Ishikawa (cell line): ENCODE measurements around the gene MAPK1.

Experiments used
- CREB1 ChIP-seq: IDR thresholded peaks from 2 replicates; pipeline ENCODE4 v1.6.1; 2012; ENCODE audit warnings: low read depth
- EGR1 ChIP-seq: IDR thresholded peaks from 2 replicates; pipeline ENCODE4 v1.6.1; 2012
- EP300 ChIP-seq: IDR thresholded peaks from 2 replicates; pipeline ENCODE4 v1.6.1; 2012; ENCODE audit warnings: borderline replicate concordance
- FOXM1 ChIP-seq: IDR thresholded peaks from 2 replicates; pipeline ENCODE4 v1.6.1; 2012; ENCODE audit warnings: low read depth, borderline replicate concordance
- RAD21 ChIP-seq: IDR thresholded peaks from 2 replicates; pipeline ENCODE4 v1.6.1; 2012; ENCODE audit warnings: low read depth
- REST ChIP-seq: IDR thresholded peaks from 2 replicates; pipeline ENCODE4 v1.6.1; 2012; ENCODE audit warnings: low read depth, mild to moderate bottlenecking
- TAF1 ChIP-seq: IDR thresholded peaks from 2 replicates; pipeline ENCODE4 v1.6.1; 2012; ENCODE audit warnings: low read depth, mild to moderate bottlenecking
- TCF12 ChIP-seq: IDR thresholded peaks from 2 replicates; pipeline ENCODE4 v1.6.1; 2012; ENCODE audit warnings: low read depth
- ZBTB7A ChIP-seq: IDR thresholded peaks from 2 replicates; pipeline ENCODE4 v1.6.1; 2012; ENCODE audit warnings: low read depth
- TF ChIP-seq, protein P1 (sequence below): IDR thresholded peaks from 2 replicates; pipeline ENCODE4 v1.6.1; 2012
- TF ChIP-seq, protein P2 (sequence below): IDR thresholded peaks from 2 replicates; pipeline ENCODE4 v1.6.1; 2012

- no peak for TF ChIP-seq CREB1
- TF ChIP-seq REST = no peak
- no peak for TF ChIP-seq TAF1
- no peak for TF ChIP-seq RAD21
- no peak for TF ChIP-seq EGR1
- no peak for TF ChIP-seq EP300
- TF ChIP-seq TCF12 = no peak
- no peak for TF ChIP-seq ZBTB7A
- no peak for TF ChIP-seq FOXM1
- TF ChIP-seq, protein P1, sequence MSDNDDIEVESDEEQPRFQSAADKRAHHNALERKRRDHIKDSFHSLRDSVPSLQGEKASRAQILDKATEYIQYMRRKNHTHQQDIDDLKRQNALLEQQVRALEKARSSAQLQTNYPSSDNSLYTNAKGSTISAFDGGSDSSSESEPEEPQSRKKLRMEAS = no peak
- TF ChIP-seq, protein P2, sequence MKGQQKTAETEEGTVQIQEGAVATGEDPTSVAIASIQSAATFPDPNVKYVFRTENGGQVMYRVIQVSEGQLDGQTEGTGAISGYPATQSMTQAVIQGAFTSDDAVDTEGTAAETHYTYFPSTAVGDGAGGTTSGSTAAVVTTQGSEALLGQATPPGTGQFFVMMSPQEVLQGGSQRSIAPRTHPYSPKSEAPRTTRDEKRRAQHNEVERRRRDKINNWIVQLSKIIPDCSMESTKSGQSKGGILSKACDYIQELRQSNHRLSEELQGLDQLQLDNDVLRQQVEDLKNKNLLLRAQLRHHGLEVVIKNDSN = no peak
Observed at GRCh38 chr22:21741790-21742189, 125.7 kb downstream of the MAPK1 start.
